Urinary bladder (tissue), 4 donors: ENCODE data around the gene TNIP1. TPM values are rescaled to one million over a fixed set of nuclear protein-coding genes. Genes with fewer than 3 reads are reported as not detected.

Experiments used
- DNase-seq: peaks from one replicate; pipeline ENCODE4 v3.0.0-alpha.2; 2015; ENCODE audit errors: extremely low spot score
- H3K27ac ChIP-seq: one replicate; pipeline ENCODE4 v1.5.1; 2013; ENCODE audit warnings: low read depth, mild to moderate bottlenecking, moderate library complexity
- H3K36me3 ChIP-seq: one replicate; pipeline ENCODE4 v1.6.1; 2013; ENCODE audit warnings: mild to moderate bottlenecking, moderate library complexity; ENCODE audit not compliant: insufficient read depth
- H3K4me1 ChIP-seq: one replicate; pipeline ENCODE4 v1.6.1; 2013; ENCODE audit warnings: mild to moderate bottlenecking, moderate library complexity; ENCODE audit not compliant: insufficient read depth
- H3K4me3 ChIP-seq: one replicate; pipeline ENCODE4 v1.5.1; 2013; ENCODE audit warnings: low read depth, low read length
- WGBS: extraction: QIAGEN DNeasy Blood & Tissue Kit; methylation state at CpG from one replicate; pipeline ENCODE4 v1.1.7; 2013; 5-methylcytosine and 5-hydroxymethylcytosine counted together
- polyA plus RNA-seq: library from polyadenylated mRNA; stranded (reverse); fragments of 200-250 nt; gene quantifications from one replicate; pipeline ENCODE4 v1.2.3, GENCODE V29; 2013
- total RNA-seq: library from RNA; depleted of rRNA; stranded (reverse); fragments of >200 nt; gene quantifications from one replicate; pipeline ENCODE4 v1.2.3, GENCODE V29; 2014
- donor health status: healthy with polysubstance abuse.
- donor health status: healthy.

Gene TNIP1
- total and polyA plus RNA-seq, 2 donors = 32.4 to 69.3 TPM

GRCh38 chr5:151060742-151061141 lies 20.1 kb downstream of the TNIP1 start:
- DNase-seq = no peak
- peaks cover 5% of the 10 kb centered on the region for H3K36me3 ChIP-seq

GRCh38 chr5:151058891-151059489 lies 21.8 kb downstream of the TNIP1 start:
- WGBS = 91% methylated on average over 7 of the region's 7 CpGs
- peaks cover 5% of the 10 kb centered on the region for H3K36me3 ChIP-seq
- H3K4me3 ChIP-seq = no peak overlapping the region
- H3K4me1 ChIP-seq = no peaks in the 10 kb centered on the region
- no peak for DNase-seq
- H3K27ac ChIP-seq = no peak overlapping the region

More at GRCh38 chr5:151060742-151061141, 20.1 kb downstream of the TNIP1 start:
- H3K4me3 ChIP-seq = no peak overlapping the region
- H3K4me1 ChIP-seq = no peaks in the 10 kb centered on the region
- H3K27ac ChIP-seq = no peak overlapping the region
- 85% methylated on average over 6 of the region's 6 CpGs for WGBS

- H3K36me3 ChIP-seq = peaks cover 5% of the 10 kb centered on the region
- WGBS = 83% methylated on average over 5 of the region's 5 CpGs
- H3K4me3 ChIP-seq = no peak overlapping the region
- no peak for DNase-seq
- H3K4me1 ChIP-seq = no peaks in the 10 kb centered on the region
- no peak overlapping the region for H3K27ac ChIP-seq
Observed at GRCh38 chr5:151058301-151058700, 22.5 kb downstream of the TNIP1 start.

- H3K4me1 ChIP-seq = no peaks in the 10 kb centered on the region
- DNase-seq = no peak
- no peak overlapping the region for H3K27ac ChIP-seq
- WGBS = 95% methylated on average over 25 of the region's 25 CpGs
- no peak overlapping the region for H3K4me3 ChIP-seq
- peaks cover 4% of the 10 kb centered on the region for H3K36me3 ChIP-seq
Observed at GRCh38 chr5:151056379-151057325, 24.2 kb downstream of the TNIP1 start.

- no peak for DNase-seq
- WGBS = 87% methylated on average over 6 of the region's 6 CpGs
- Histone ChIP-seq H3K36me3 (peaks cover 2% of the 10 kb centered on the region), H3K4me3 (no peak overlapping the region), H3K4me1 (no peaks in the 10 kb centered on the region), H3K27ac (no peak overlapping the region)
Observed at GRCh38 chr5:151055336-151055735, 25.5 kb downstream of the TNIP1 start.

- no peak for DNase-seq
- no peak overlapping the region for H3K4me3 ChIP-seq
- H3K4me1 ChIP-seq = no peaks in the 10 kb centered on the region
- H3K27ac ChIP-seq = no peak overlapping the region
- WGBS = 88% methylated on average over 3 of the region's 3 CpGs
- peaks cover 2% of the 10 kb centered on the region for H3K36me3 ChIP-seq
Observed at GRCh38 chr5:151054709-151055108, 26.1 kb downstream of the TNIP1 start.

- H3K36me3 ChIP-seq = peaks cover 2% of the 10 kb centered on the region
- no peak overlapping the region for H3K27ac ChIP-seq
- 94% methylated on average over 4 of the region's 4 CpGs for WGBS
- no peak for DNase-seq
- no peaks in the 10 kb centered on the region for H3K4me1 ChIP-seq
- H3K4me3 ChIP-seq = no peak overlapping the region
Observed at GRCh38 chr5:151053796-151054462, 26.9 kb downstream of the TNIP1 start.

- DNase-seq = no peak
- H3K4me1 ChIP-seq = no peaks in the 10 kb centered on the region
- no peaks in the 10 kb centered on the region for H3K36me3 ChIP-seq
- 91% methylated on average over 3 of the region's 3 CpGs for WGBS
- no peak overlapping the region for H3K4me3 ChIP-seq
- H3K27ac ChIP-seq = no peak overlapping the region
Observed at GRCh38 chr5:151052836-151053235, 28.0 kb downstream of the TNIP1 start.

- Histone ChIP-seq H3K4me3 (no peak overlapping the region), H3K36me3 (no peaks in the 10 kb centered on the region), H3K27ac (peak overlapping the region; percentile 24), H3K4me1 (no peaks in the 10 kb centered on the region)
- WGBS = 66% methylated on average over 10 of the region's 10 CpGs
- DNase-seq = no peak
Observed at GRCh38 chr5:151051931-151052608, 28.8 kb downstream of the TNIP1 start.

- Histone ChIP-seq H3K36me3 (no peaks in the 10 kb centered on the region), H3K4me3 (no peak overlapping the region), H3K27ac (peak overlapping the region; percentile 24), H3K4me1 (no peaks in the 10 kb centered on the region)
- WGBS = 66% methylated on average over 6 of the region's 6 CpGs
- DNase-seq = no peak
Observed at GRCh38 chr5:151051066-151051930, 29.5 kb downstream of the TNIP1 start.

GRCh38 chr5:151048526-151048925 lies 32.3 kb downstream of the TNIP1 start:
- no peak overlapping the region for H3K4me3 ChIP-seq
- DNase-seq = no peak
- 74% methylated on average over 7 of the region's 7 CpGs for WGBS
- no peaks in the 10 kb centered on the region for H3K36me3 ChIP-seq
- no peak overlapping the region for H3K27ac ChIP-seq
- H3K4me1 ChIP-seq = no peaks in the 10 kb centered on the region

GRCh38 chr5:151047814-151048425 lies 32.9 kb downstream of the TNIP1 start:
- WGBS = 61% methylated on average over 13 of the region's 13 CpGs
- Histone ChIP-seq H3K27ac (no peak overlapping the region), H3K36me3 (no peaks in the 10 kb centered on the region)

More at GRCh38 chr5:151047814-151048425, 32.9 kb downstream of the TNIP1 start:
- no peak for DNase-seq
- Histone ChIP-seq H3K4me3 (no peak overlapping the region), H3K4me1 (no peaks in the 10 kb centered on the region)
